GM06990 (cell line): ENCODE results near the gene TPST1.
"Not testable (repeated sequence)": the region's sequence is repeated elsewhere in the genome, so short reads cannot be mapped to it uniquely, and the experiment has no call there.

ENCODE experiments used
- DNase-seq: peaks from one replicate; pipeline ENCODE4 v3.0.0-alpha.2; 2011; ENCODE audit not compliant: insufficient read length; ENCODE audit errors: extremely low read depth
- H3K27me3 ChIP-seq: replicated peaks from 2 replicates; pipeline ENCODE4 v1.6.0; 2011; ENCODE audit warnings: low read length; ENCODE audit not compliant: control insufficient read depth, insufficient read depth
- H3K36me3 ChIP-seq: 2 replicates; pipeline ENCODE4 v1.5.1; 2011; ENCODE audit warnings: low read length; ENCODE audit not compliant: control insufficient read depth, insufficient read depth
- H3K4me3 ChIP-seq: replicated peaks from 2 replicates; pipeline ENCODE4 v1.5.1; 2011; ENCODE audit warnings: low read depth, mild to moderate bottlenecking, control low read depth, low read length
- TF ChIP-seq, protein P1 (sequence below): IDR thresholded peaks from 2 replicates; pipeline ENCODE4 v1.5.1; 2011; ENCODE audit warnings: low read length, control low read depth, mild to moderate bottlenecking, inconsistent platforms; ENCODE audit not compliant: insufficient read depth, poor library complexity, severe bottlenecking

Gene TPST1

DNA sequence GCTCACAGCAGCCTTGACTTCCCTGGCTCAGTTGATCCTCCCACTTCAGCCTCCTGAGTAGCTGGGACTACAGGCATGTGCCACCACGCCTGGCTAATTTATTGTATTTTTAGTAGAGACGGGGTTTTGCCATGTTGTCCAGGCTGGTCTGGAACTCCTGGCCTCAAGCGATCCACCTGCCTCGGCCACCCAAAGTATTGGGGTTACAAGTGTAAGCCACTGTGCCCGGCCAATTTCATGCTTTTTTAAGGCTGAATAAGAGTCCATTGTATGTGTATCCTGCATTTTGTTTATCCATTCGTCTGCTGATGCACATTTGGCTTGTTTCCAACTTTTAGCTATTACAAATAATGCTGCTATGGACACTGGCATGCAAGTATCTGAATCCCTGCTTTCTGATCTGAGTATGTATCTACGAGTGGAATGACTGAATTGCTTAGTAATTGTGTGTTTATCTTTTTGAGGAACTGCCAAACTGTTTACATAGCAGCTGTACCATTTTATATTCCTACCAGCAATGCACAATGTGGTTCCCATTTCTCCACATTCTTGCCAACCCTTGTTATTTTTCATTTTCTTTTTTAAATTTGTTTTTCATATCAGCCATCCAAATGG, 37.3 kb upstream of the TPST1 start:
- H3K4me3 ChIP-seq, result no peak overlapping the region
- TF ChIP-seq, protein P1, sequence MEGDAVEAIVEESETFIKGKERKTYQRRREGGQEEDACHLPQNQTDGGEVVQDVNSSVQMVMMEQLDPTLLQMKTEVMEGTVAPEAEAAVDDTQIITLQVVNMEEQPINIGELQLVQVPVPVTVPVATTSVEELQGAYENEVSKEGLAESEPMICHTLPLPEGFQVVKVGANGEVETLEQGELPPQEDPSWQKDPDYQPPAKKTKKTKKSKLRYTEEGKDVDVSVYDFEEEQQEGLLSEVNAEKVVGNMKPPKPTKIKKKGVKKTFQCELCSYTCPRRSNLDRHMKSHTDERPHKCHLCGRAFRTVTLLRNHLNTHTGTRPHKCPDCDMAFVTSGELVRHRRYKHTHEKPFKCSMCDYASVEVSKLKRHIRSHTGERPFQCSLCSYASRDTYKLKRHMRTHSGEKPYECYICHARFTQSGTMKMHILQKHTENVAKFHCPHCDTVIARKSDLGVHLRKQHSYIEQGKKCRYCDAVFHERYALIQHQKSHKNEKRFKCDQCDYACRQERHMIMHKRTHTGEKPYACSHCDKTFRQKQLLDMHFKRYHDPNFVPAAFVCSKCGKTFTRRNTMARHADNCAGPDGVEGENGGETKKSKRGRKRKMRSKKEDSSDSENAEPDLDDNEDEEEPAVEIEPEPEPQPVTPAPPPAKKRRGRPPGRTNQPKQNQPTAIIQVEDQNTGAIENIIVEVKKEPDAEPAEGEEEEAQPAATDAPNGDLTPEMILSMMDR, result no peak
- no peak for DNase-seq
- H3K27me3 ChIP-seq, result no peaks in the 10 kb centered on the region
- H3K36me3 ChIP-seq, result no peaks in the 10 kb centered on the region

DNA sequence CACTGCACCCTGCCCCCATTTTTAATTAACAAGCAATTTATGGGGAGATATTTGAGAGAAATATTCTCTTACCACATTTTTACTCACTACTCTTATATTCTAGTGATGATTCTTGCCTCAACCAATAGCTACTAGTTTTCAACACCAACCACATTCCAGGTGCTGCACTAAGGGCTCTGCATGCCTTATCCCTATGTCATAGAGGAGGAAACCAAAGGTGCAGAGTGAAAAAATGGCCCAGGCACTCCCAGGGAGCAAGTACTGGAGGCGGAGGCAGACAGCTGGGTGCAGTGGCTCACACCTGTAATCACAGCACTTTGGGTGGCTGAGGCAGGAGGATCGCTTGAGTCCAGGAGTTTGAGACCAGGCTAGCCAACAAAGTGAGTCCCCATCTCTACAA, 35.5 kb upstream of the TPST1 start:
- TF ChIP-seq, protein P1, result no peak
- Histone ChIP-seq H3K27me3 (no peaks in the 10 kb centered on the region), H3K4me3 (no peak overlapping the region), H3K36me3 (no peaks in the 10 kb centered on the region)
- DNase-seq, result no peak

DNA sequence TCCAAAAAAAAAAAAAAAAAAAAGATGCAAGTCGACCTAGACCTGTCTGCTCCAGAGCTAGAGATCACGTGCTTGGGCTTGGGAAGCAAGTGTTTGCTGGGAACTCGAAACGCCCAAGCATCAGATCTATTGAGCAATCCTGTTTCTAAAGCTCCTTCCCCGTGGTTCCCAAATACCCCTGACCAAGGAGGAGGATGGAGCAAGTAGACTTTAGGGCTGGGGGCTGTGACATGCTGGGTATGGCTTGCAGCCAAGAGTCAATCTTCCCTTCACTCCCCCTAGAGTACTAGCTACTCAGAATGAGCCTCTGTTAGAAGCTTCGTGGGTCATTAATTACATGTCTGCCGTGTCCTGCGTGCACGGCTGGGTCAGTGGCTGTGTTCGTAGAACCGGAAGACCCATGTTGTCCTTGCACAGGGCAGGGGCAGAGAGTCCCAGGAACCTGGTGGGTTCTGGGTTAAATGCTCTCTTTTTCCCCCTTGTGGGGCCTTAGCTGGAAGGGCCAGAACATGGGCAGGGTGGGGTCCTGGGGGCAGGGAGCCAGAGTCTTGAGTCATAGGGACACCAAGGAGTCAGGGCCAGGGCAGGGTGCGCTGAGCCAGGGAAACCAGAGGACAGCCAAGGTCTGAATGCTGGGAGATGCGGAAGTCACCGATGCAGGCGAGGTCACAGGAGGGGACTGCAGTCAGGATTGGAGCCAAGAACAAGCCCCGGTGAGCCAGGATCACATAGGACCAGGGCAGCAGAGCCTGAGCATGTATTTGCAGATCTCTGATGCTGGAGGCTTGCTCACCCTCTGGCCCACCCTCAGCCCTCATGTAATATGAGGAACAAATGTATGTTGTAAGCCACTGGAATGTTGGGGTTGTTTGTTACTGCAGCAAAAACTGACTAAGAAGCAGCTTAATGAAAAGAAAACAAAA, 34.6 kb upstream of the TPST1 start:
- no peak for DNase-seq
- H3K36me3 ChIP-seq, result no peaks in the 10 kb centered on the region
- H3K4me3 ChIP-seq, result no peak overlapping the region
- no peaks in the 10 kb centered on the region for H3K27me3 ChIP-seq
- TF ChIP-seq, protein P1, result no peak

DNA sequence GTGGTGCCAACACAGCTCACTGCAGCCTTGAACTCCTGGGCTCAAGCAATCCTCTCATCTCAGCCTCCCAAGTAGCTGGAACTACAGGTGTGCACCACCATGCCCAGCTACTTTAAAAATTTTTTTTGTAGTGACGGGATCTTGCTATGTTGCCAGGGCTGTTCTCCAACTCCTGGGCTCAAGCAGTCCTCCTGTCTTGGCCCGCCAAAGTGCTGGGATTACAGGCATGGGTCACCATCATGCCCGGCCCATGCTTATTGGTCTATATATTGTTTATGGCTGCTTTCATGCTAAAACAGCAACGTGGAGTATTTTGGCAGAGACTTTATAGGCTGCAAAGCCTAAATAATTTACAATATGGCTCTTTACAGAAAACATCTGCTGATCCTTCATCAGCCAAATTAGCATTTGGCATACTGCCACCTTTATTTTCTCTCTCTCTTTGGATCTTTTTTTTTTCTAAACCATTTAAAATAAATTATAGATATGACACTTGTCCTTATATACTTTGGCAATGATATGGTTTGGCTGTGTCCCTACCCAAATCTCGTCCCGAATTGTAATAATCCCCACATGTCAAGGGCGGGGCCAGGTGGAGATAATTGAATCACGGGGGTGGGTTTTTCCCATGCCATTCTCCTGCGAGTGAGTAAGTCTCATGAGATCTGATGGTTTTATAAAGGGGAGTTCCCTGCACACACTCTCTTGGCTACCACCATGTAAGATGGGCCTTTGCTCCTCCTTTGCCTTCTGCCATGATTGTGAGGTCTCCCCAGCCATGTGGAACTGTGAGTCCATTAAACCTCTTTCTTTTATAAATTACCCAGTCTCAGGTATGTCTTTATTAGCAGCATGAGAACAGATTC, 32.4 kb upstream of the TPST1 start:
- DNase-seq, H3K4me3 ChIP-seq, H3K36me3 ChIP-seq, H3K27me3 ChIP-seq: not testable (repeated sequence)

DNA sequence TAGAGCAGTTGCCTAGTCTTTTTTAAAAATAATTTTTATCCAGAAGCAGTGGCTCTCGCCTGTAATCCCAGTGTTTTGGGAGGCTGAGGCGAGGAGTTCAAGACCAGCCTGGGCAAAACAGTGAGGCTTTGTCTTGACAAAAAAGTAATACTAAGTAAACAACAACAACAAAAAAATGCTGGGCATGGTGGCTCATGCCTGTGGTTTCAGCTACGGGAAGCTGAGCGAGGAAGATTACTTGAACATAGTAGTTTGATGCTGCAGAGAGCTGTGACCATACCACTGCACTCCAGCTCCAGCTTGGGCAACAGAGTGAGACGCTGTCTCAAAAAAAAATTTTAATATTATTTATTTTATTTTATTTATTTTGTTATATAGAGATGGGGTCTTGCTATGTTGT, 31.3 kb upstream of the TPST1 start:
- TF ChIP-seq, protein P1, result no peak
- DNase-seq, result no peak
- Histone ChIP-seq H3K4me3 (no peak overlapping the region), H3K36me3 (no peaks in the 10 kb centered on the region), H3K27me3 (no peaks in the 10 kb centered on the region)

DNA sequence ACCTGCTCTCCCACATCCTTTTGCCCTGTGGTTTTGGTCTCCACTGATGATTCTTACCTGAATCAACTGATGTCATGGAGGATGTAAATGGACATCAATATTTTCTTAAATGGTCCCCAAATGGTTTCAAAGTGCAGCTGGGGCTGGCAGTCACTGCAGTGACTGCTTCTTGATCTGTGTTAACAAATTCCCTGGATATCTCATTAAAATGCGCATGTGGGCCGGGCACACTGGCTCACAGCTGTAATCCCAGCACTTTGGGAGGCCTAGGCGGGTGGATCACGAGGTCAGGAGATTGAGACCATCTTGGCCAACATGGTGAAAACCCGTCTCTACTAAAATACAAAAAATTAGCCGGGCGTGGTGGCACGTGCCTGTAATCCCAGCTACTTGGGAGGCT, 30.1 kb upstream of the TPST1 start:
- not testable (repeated sequence) for H3K27me3 ChIP-seq, H3K4me3 ChIP-seq, DNase-seq, H3K36me3 ChIP-seq
